Neural progenitor cell (in vitro differentiated cells): ENCODE measurements around the gene ZNF718.
"Not testable (repeated sequence)": the region's sequence is repeated elsewhere in the genome, so short reads cannot be mapped to it uniquely, and the experiment has no call there.

Experiments used
- CTCF ChIP-seq: fragments of 200-600 bp; sonication (generic); IDR thresholded peaks from 2 replicates; pipeline ENCODE4 v1.5.1; 2017; ENCODE audit warnings: antibody characterized with exemption, mild to moderate bottlenecking
- EZH2 ChIP-seq: fragments of 200-600 bp; sonication (generic); IDR thresholded peaks from 2 replicates; pipeline ENCODE4 v1.6.1; 2017; ENCODE audit warnings: antibody characterized with exemption, mild to moderate bottlenecking, moderate library complexity
- EZH2phosphoT487 ChIP-seq: fragments of 200-600 bp; sonication (generic); IDR thresholded peaks from 2 replicates; pipeline ENCODE4 v1.6.1; 2017; ENCODE audit warnings: antibody characterized with exemption

DNA sequence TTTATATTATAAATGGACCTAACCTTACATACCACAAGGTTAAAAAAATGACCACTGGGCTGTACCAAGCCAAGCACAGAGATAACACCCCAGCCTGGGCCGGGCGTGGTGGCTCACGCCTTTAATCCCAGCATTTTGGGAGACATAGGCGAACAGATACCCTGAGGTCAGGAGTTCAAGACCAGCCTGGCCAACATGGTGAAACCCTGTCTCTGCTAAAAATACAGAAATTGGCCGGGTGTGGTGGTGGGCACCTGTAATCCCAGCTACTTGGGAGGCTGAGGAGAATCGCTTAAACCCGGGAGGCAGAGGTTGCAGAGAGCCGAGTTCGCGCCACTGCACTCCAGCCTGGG is 403 bp upstream of the ZNF718 start:
- not testable (repeated sequence) for TF ChIP-seq CTCF, EZH2, EZH2phosphoT487
